HCT116 (cell line): ENCODE data around the gene SLC6A18. TPM values are rescaled to one million over a fixed set of nuclear protein-coding genes. Genes with fewer than 3 reads are reported as not detected.

Experiments
- ATAC-seq: fragments of 200-7000 bp; cut with Tn5 transposase; 2 replicates; pipeline ENCODE4 v1.9.1; 2020; ENCODE audit warnings: mild to moderate bottlenecking, moderate library complexity
- BruUV-seq: library from RNA; stranded (reverse); fragments of 400-500 nt; replicated peaks from 2 replicates; lab custom pipeline; 2021; lab: Mats Ljungman, UMichigan
- CTCF ChIA-PET: fragments of 300-600 bp; sonication (Branson Sonifier 250); formaldehyde crosslinking; loops from one replicate; lab custom pipeline; 2021; ENCODE audit warnings: antibody characterized with exemption; lab: Charles Lee
- POLR2A ChIA-PET: fragments of 300-600, 350-600 bp; sonication (Branson Sonifier 250); formaldehyde crosslinking; loops from one replicate; lab custom pipeline; 2021; ENCODE audit warnings: antibody characterized with exemption; lab: Charles Lee
- RAD21 ChIA-PET, 2 experiments: fragments of 300-600 bp; sonication (Branson Sonifier 250); formaldehyde crosslinking; loops; one replicate each; lab custom pipeline; 2023; ENCODE audit warnings: low total read pairs in 2 of 2; ENCODE audit not compliant: uncharacterized antibody in 2 of 2, unreplicated experiment in 2 of 2, low non-redundant PET in 1 of 2; lab: Charles Lee
- DNase-seq: peaks from one replicate; pipeline ENCODE4 v3.0.0-alpha.2; 2010; ENCODE audit warnings: low read depth, low spot score
- H2AFZ ChIP-seq: fragments of 200-600 bp; shearing (Covaris generic), sonication (generic); 2 replicates; pipeline ENCODE4 v1.6.1; 2017; ENCODE audit warnings: low read depth, mixed run types, mixed read lengths, antibody characterized with exemption, low read length; ENCODE audit not compliant: poor library complexity, severe bottlenecking
- H3K27ac ChIP-seq: 2 replicates; pipeline ENCODE4 v1.5.1; 2012; ENCODE audit warnings: low read depth, low read length
- H3K27me3 ChIP-seq: fragments of 200-600 bp; sonication (generic); 2 replicates; pipeline ENCODE4 v1.6.1; 2016; ENCODE audit warnings: mixed run types, low read length, mixed read lengths; ENCODE audit not compliant: insufficient read depth
- H3K36me3 ChIP-seq, 2 experiments: fragments of 200-500 bp in 1 of 2; fragments of 200-600 bp in 1 of 2; sonication (Bioruptor generic) in 1 of 2; sonication (generic) in 1 of 2; 2 replicates each; pipeline versions ENCODE4 v1.5.1 to v1.6.1; 2014 to 2016; ENCODE audit warnings: low read length in 2 of 2, inconsistent platforms in 1 of 2, mixed read lengths in 1 of 2, mixed run types in 1 of 2; ENCODE audit not compliant: insufficient read depth in 2 of 2, control insufficient read depth in 1 of 2
- H3K4me1 ChIP-seq, 2 experiments: fragments of 200-600 bp in 1 of 2; sonication (generic) in 1 of 2; 2 replicates each; pipeline versions ENCODE4 v1.5.1 to v1.6.1; 2012 to 2017; ENCODE audit warnings: low read length in 2 of 2, inconsistent platforms in 1 of 2, mild to moderate bottlenecking in 1 of 2, mixed read lengths in 1 of 2, mixed run types in 1 of 2, moderate library complexity in 1 of 2; ENCODE audit not compliant: insufficient read depth in 2 of 2, control insufficient read depth in 1 of 2
- H3K4me2 ChIP-seq: fragments of 200-600 bp; sonication (generic); 2 replicates; pipeline ENCODE4 v1.6.1; 2017; ENCODE audit warnings: mixed run types, low read length, mixed read lengths
- H3K4me3 ChIP-seq, 2 experiments: fragments of 200-600 bp in 1 of 2; sonication (generic) in 1 of 2; replicated peaks in 1 of 2; 2 replicates each; pipeline ENCODE4 v1.5.1; 2011 to 2016; ENCODE audit warnings: low read length in 2 of 2, control low read depth in 1 of 2, low read depth in 1 of 2, mild to moderate bottlenecking in 1 of 2, mixed read lengths in 1 of 2, mixed run types in 1 of 2
- H3K79me2 ChIP-seq: fragments of 200-600 bp; sonication (generic); 2 replicates; pipeline ENCODE4 v1.6.1; 2017; ENCODE audit warnings: mild to moderate bottlenecking, mixed run types, low read length, moderate library complexity, mixed read lengths; ENCODE audit not compliant: insufficient read depth
- H3K9ac ChIP-seq: fragments of 200-600 bp; sonication (generic); 2 replicates; pipeline ENCODE4 v1.6.1; 2016; ENCODE audit warnings: low read length, mixed read lengths
- H3K9me2 ChIP-seq: fragments of 200-600 bp; sonication (generic), shearing (Covaris generic); 2 replicates; pipeline ENCODE4 v1.6.1; 2017; ENCODE audit warnings: mixed run types, mild to moderate bottlenecking, moderate library complexity; ENCODE audit not compliant: insufficient read depth
- H3K9me3 ChIP-seq, 2 experiments: fragments of 200-500 bp in 1 of 2; fragments of 200-600 bp in 1 of 2; sonication (Bioruptor generic) in 1 of 2; sonication (generic) in 1 of 2; 2 replicates each; pipeline ENCODE4 v1.6.1; 2014 to 2017; ENCODE audit warnings: low read length in 2 of 2, mixed read lengths in 2 of 2, inconsistent platforms in 1 of 2, low read depth in 1 of 2, mild to moderate bottlenecking in 1 of 2, mixed run types in 1 of 2, moderate library complexity in 1 of 2; ENCODE audit not compliant: control insufficient read depth in 1 of 2, insufficient read depth in 1 of 2
- H4K20me1 ChIP-seq: fragments of 200-600 bp; sonication (generic), shearing (Covaris generic); 2 replicates; pipeline ENCODE4 v1.6.1; 2017; ENCODE audit warnings: mixed run types, mild to moderate bottlenecking, moderate library complexity; ENCODE audit not compliant: insufficient read depth
- CBX3 ChIP-seq: IDR thresholded peaks from 2 replicates; pipeline ENCODE4 v1.6.1; 2012; ENCODE audit warnings: low read depth
- CEBPB ChIP-seq: IDR thresholded peaks from 2 replicates; pipeline ENCODE4 v1.6.1; 2012; ENCODE audit warnings: low read depth
- EGR1 ChIP-seq: IDR thresholded peaks from 2 replicates; pipeline ENCODE4 v1.6.1; 2012; ENCODE audit warnings: low read depth
- EZH2 ChIP-seq: fragments of 200-600 bp; sonication (generic); IDR thresholded peaks from 2 replicates; pipeline ENCODE4 v1.6.1; 2017; ENCODE audit warnings: antibody characterized with exemption, mixed run types
- EZH2phosphoT487 ChIP-seq: fragments of 200-600 bp; IDR thresholded peaks from 2 replicates; pipeline ENCODE4 v1.6.1; 2018; ENCODE audit warnings: antibody characterized with exemption, borderline replicate concordance
- JUND ChIP-seq: IDR thresholded peaks from 2 replicates; pipeline ENCODE4 v1.6.1; 2012
- POLR2A ChIP-seq: IDR thresholded peaks from 2 replicates; pipeline ENCODE4 v1.7.0; 2011; ENCODE audit warnings: borderline replicate concordance; ENCODE audit not compliant: insufficient read depth, insufficient read length; ENCODE audit errors: extremely low read depth
- SIN3A ChIP-seq: IDR thresholded peaks from 2 replicates; pipeline ENCODE4 v1.6.1; 2012; ENCODE audit warnings: low read depth
- SP1 ChIP-seq: IDR thresholded peaks from 2 replicates; pipeline ENCODE4 v1.6.1; 2012; ENCODE audit warnings: low read depth
- TCF7L2 ChIP-seq: IDR thresholded peaks from 2 replicates; pipeline ENCODE4 v1.7.0; 2011; ENCODE audit warnings: borderline replicate concordance, inconsistent platforms; ENCODE audit not compliant: insufficient read depth, insufficient read length; ENCODE audit errors: extremely low read depth
- YY1 ChIP-seq: IDR thresholded peaks from 2 replicates; pipeline ENCODE4 v1.6.1; 2011; ENCODE audit warnings: low read length, low read depth, moderate library complexity, mild to moderate bottlenecking; ENCODE audit not compliant: insufficient replicate concordance; ENCODE audit errors: extremely low read depth
- ZFX ChIP-seq: fragments of 450-650 bp; IDR thresholded peaks from 2 replicates; pipeline ENCODE4 v1.6.1; 2017
- intact Hi-C: fragments of 100-400 bp; cut with micrococcal nuclease; formaldehyde crosslinking; loops from 2 replicates; pipeline ENCODE4 v1.10.0; 2022
- total RNA-seq: library from RNA; stranded (reverse); gene quantifications from one replicate; pipeline ENCODE4 v1.2.1, GENCODE V29; 2021; ENCODE audit not compliant: unreplicated experiment
- TF ChIP-seq, protein P1 (sequence below): IDR thresholded peaks from 2 replicates; pipeline ENCODE4 v1.6.1; 2012; ENCODE audit warnings: low read depth
- TF ChIP-seq, protein P2 (sequence below): IDR thresholded peaks from 2 replicates; pipeline ENCODE4 v1.6.1; 2011; ENCODE audit warnings: mild to moderate bottlenecking, low read length, moderate library complexity; ENCODE audit not compliant: insufficient replicate concordance; ENCODE audit errors: extremely low read depth
- TF ChIP-seq, protein P3 (sequence below), 3 experiments: fragments of 200-600 bp in 1 of 3; sonication (generic) in 1 of 3; IDR thresholded peaks in 2 of 3; conservative IDR thresholded peaks in 1 of 3; 2 replicates each; pipeline ENCODE4 v1.5.1; 2012 to 2017; ENCODE audit warnings: low read depth in 2 of 3, low read length in 2 of 3, antibody characterized with exemption in 1 of 3, borderline replicate concordance in 1 of 3, control low read depth in 1 of 3, mild to moderate bottlenecking in 1 of 3, mixed read lengths in 1 of 3, mixed run types in 1 of 3, moderate library complexity in 1 of 3; ENCODE audit not compliant: insufficient read depth in 1 of 3

SLC6A18 gene
- total RNA-seq, 1 experiment from 2014 or later: not detected

DNA sequence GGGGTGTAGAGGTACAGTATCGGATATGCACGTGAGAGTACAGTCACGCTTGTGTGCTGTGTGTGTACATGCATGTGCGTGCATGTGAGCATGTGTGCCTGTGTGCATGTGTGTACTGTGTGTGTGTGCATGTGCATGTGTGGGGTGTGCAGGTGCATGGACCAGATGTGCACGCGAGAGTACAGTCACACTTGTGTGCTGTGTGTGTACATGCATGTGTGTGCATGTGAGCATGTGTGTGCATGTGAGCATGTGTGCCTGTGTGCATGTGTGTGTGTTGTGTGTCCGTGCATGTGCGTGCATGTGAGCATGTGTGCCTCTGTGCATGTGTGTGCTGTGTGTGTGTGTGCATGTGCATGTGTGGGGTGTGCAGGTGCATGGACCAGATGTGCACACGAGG, 13.5 kb upstream of the SLC6A18 start:
- no peak for DNase-seq
- Histone ChIP-seq H3K9me3 (no peaks in the 10 kb centered on the region; a peak in 1 of 4 replicates), H4K20me1 (no peaks in the 10 kb centered on the region), H3K79me2 (no peaks in the 10 kb centered on the region), H3K27me3 (no peaks in the 10 kb centered on the region), H2AFZ (no peak overlapping the region), H3K4me1 (no peaks in the 10 kb centered on the region), H3K36me3 (no peaks in the 10 kb centered on the region), H3K9ac (no peak overlapping the region), H3K27ac (no peak overlapping the region), H3K4me2 (no peak overlapping the region), H3K4me3 (no peak overlapping the region), H3K9me2 (no peaks in the 10 kb centered on the region)
- no peak for ATAC-seq
- no TSS peak for BruUV-seq
- CTCF ChIA-PET: no interaction called here
- RAD21 ChIA-PET: no interaction called here
- POLR2A ChIA-PET: no interaction called here
- intact Hi-C loops: no loop called here
- TF ChIP-seq TCF7L2 (no peak), SP1 (no peak), CBX3 (no peak), EZH2phosphoT487 (no peak), POLR2A (no peak), CEBPB (no peak), JUND (no peak), EGR1 (no peak), ZFX (no peak), SIN3A (no peak), YY1 (no peak), EZH2 (no peak)
- TF ChIP-seq, protein P1, sequence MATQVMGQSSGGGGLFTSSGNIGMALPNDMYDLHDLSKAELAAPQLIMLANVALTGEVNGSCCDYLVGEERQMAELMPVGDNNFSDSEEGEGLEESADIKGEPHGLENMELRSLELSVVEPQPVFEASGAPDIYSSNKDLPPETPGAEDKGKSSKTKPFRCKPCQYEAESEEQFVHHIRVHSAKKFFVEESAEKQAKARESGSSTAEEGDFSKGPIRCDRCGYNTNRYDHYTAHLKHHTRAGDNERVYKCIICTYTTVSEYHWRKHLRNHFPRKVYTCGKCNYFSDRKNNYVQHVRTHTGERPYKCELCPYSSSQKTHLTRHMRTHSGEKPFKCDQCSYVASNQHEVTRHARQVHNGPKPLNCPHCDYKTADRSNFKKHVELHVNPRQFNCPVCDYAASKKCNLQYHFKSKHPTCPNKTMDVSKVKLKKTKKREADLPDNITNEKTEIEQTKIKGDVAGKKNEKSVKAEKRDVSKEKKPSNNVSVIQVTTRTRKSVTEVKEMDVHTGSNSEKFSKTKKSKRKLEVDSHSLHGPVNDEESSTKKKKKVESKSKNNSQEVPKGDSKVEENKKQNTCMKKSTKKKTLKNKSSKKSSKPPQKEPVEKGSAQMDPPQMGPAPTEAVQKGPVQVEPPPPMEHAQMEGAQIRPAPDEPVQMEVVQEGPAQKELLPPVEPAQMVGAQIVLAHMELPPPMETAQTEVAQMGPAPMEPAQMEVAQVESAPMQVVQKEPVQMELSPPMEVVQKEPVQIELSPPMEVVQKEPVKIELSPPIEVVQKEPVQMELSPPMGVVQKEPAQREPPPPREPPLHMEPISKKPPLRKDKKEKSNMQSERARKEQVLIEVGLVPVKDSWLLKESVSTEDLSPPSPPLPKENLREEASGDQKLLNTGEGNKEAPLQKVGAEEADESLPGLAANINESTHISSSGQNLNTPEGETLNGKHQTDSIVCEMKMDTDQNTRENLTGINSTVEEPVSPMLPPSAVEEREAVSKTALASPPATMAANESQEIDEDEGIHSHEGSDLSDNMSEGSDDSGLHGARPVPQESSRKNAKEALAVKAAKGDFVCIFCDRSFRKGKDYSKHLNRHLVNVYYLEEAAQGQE: no peak
- TF ChIP-seq, protein P2, sequence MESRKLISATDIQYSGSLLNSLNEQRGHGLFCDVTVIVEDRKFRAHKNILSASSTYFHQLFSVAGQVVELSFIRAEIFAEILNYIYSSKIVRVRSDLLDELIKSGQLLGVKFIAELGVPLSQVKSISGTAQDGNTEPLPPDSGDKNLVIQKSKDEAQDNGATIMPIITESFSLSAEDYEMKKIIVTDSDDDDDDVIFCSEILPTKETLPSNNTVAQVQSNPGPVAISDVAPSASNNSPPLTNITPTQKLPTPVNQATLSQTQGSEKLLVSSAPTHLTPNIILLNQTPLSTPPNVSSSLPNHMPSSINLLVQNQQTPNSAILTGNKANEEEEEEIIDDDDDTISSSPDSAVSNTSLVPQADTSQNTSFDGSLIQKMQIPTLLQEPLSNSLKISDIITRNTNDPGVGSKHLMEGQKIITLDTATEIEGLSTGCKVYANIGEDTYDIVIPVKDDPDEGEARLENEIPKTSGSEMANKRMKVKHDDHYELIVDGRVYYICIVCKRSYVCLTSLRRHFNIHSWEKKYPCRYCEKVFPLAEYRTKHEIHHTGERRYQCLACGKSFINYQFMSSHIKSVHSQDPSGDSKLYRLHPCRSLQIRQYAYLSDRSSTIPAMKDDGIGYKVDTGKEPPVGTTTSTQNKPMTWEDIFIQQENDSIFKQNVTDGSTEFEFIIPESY: no peak
- TF ChIP-seq, protein P3, sequence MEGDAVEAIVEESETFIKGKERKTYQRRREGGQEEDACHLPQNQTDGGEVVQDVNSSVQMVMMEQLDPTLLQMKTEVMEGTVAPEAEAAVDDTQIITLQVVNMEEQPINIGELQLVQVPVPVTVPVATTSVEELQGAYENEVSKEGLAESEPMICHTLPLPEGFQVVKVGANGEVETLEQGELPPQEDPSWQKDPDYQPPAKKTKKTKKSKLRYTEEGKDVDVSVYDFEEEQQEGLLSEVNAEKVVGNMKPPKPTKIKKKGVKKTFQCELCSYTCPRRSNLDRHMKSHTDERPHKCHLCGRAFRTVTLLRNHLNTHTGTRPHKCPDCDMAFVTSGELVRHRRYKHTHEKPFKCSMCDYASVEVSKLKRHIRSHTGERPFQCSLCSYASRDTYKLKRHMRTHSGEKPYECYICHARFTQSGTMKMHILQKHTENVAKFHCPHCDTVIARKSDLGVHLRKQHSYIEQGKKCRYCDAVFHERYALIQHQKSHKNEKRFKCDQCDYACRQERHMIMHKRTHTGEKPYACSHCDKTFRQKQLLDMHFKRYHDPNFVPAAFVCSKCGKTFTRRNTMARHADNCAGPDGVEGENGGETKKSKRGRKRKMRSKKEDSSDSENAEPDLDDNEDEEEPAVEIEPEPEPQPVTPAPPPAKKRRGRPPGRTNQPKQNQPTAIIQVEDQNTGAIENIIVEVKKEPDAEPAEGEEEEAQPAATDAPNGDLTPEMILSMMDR (IDR thresholded peaks at IDR 0.05 in 2 of 3, conservative IDR thresholded peaks at IDR 0.05 in 1 of 3; ENCODE audit: borderline replicate concordance in 1 of 3, insufficient read depth in 1 of 3, low read depth in 2 of 3, low read length in 2 of 3): no peak
